ENCODE results near the gene RHOF. TPM values are rescaled to one million over a fixed set of nuclear protein-coding genes. Genes with fewer than 3 reads are reported as not detected.

The RHOF gene
- total RNA-seq, 1 experiment from 2014 or later: 29.1 TPM

GRCh38 chr12:121741743-121742142 is 51.7 kb downstream of the RHOF start:
- H3K27me3 Mint-ChIP-seq (ENCODE audit: low read depth): no peaks in the 10 kb centered on the region
- H3K27ac Mint-ChIP-seq: peak overlapping the region in 2 of 3 experiments; percentile 67 to 77; a peak in 3 of 7 replicates
- Histone ChIP-seq H3K4me1 (ENCODE audit: insufficient read depth, low read length) (no peaks in the 10 kb centered on the region), H3K9me3 (ENCODE audit: control insufficient read depth, low read depth, low read length) (no peaks in the 10 kb centered on the region), H2AK5ac (ENCODE audit: insufficient read length, low read length) (no peak overlapping the region), H3K56ac (ENCODE audit: insufficient read length, low read depth, low read length) (no peak overlapping the region), H3K9ac (ENCODE audit: extremely low read depth, insufficient read length, low read length) (no peak overlapping the region), H3K23me2 (ENCODE audit: insufficient read length, low read depth, low read length, poor library complexity, severe bottlenecking) (no peaks in the 10 kb centered on the region), H2BK5ac (ENCODE audit: insufficient read length, low read length) (no peak overlapping the region), H3K79me2 (ENCODE audit: insufficient read depth, low read length) (no peaks in the 10 kb centered on the region; the same call in 1 of the 2 replicates), H4K8ac (replicated peaks; ENCODE audit: insufficient read length, low read depth, low read length) (no peak overlapping the region), H4K20me1 (ENCODE audit: control insufficient read depth, insufficient read depth, insufficient read length) (no peaks in the 10 kb centered on the region), H3K27ac (ENCODE audit: insufficient read length, low read depth, low read length) (no peak overlapping the region), H2AFZ (ENCODE audit: low read length) (no peak overlapping the region), H3K4me2 (ENCODE audit: insufficient read depth, insufficient read length, low read length) (no peak overlapping the region), H2BK15ac (ENCODE audit: low read depth, low read length) (no peak overlapping the region), H2BK12ac (ENCODE audit: insufficient read length, low read depth, low read length) (no peak overlapping the region), H3T11ph (ENCODE audit: low read length) (no peak overlapping the region), H2BK120ac (ENCODE audit: low read depth, low read length, poor library complexity, severe bottlenecking) (no peak overlapping the region), H4K5ac (ENCODE audit: insufficient read length, low read depth, low read length) (no peak overlapping the region), H3K79me1 (ENCODE audit: insufficient read depth, low read depth, low read length, poor library complexity, severe bottlenecking) (no peaks in the 10 kb centered on the region), H3K18ac (ENCODE audit: insufficient read length, low read depth, low read length) (no peak overlapping the region), H3K4ac (ENCODE audit: low read depth, low read length) (no peak overlapping the region), H3K27me3 (ENCODE audit: insufficient read depth, low read length) (no peaks in the 10 kb centered on the region), H2BK20ac (ENCODE audit: low read depth, low read length, poor library complexity, severe bottlenecking) (no peak overlapping the region), H4K91ac (ENCODE audit: insufficient read length, low read depth, low read length) (no peak overlapping the region), H3K14ac (ENCODE audit: insufficient read depth, low read length) (no peak overlapping the region), H3K23ac (ENCODE audit: insufficient read length, low read depth, low read length) (no peak overlapping the region)
- WGBS (ENCODE audit: extremely low coverage, insufficient read length, low lambda C conversion rate): no CpG with 5 or more reads among the region's 6 CpGs
- TF ChIP-seq, protein P1, sequence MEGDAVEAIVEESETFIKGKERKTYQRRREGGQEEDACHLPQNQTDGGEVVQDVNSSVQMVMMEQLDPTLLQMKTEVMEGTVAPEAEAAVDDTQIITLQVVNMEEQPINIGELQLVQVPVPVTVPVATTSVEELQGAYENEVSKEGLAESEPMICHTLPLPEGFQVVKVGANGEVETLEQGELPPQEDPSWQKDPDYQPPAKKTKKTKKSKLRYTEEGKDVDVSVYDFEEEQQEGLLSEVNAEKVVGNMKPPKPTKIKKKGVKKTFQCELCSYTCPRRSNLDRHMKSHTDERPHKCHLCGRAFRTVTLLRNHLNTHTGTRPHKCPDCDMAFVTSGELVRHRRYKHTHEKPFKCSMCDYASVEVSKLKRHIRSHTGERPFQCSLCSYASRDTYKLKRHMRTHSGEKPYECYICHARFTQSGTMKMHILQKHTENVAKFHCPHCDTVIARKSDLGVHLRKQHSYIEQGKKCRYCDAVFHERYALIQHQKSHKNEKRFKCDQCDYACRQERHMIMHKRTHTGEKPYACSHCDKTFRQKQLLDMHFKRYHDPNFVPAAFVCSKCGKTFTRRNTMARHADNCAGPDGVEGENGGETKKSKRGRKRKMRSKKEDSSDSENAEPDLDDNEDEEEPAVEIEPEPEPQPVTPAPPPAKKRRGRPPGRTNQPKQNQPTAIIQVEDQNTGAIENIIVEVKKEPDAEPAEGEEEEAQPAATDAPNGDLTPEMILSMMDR (conservative IDR thresholded peaks at IDR 0.05): no peak
- no peak for DNase-seq
- H3K9me3 Mint-ChIP-seq: no peaks in the 10 kb centered on the region
- H3K36me3 Mint-ChIP-seq (ENCODE audit: insufficient read depth in 1 of 3, low read depth in 3 of 3): peaks cover 0 to 17% (median 6%) of the 10 kb centered on the region in 3 experiments; a peak in 3 of 7 replicates
- no peak overlapping the region for H3K4me3 Mint-ChIP-seq
- peaks cover 0 to 2% of the 10 kb centered on the region in 2 experiments; a peak in 1 of 4 replicates for H3K4me1 Mint-ChIP-seq
